ENCODE measurements around the gene MCIDAS. TPM values are rescaled to one million over a fixed set of nuclear protein-coding genes. Genes with fewer than 3 reads are reported as not detected.

Gene MCIDAS
- polyA plus RNA-seq, 1 of the 3 experiments (the other 2 are of a cell fraction), result not detected

DNA sequence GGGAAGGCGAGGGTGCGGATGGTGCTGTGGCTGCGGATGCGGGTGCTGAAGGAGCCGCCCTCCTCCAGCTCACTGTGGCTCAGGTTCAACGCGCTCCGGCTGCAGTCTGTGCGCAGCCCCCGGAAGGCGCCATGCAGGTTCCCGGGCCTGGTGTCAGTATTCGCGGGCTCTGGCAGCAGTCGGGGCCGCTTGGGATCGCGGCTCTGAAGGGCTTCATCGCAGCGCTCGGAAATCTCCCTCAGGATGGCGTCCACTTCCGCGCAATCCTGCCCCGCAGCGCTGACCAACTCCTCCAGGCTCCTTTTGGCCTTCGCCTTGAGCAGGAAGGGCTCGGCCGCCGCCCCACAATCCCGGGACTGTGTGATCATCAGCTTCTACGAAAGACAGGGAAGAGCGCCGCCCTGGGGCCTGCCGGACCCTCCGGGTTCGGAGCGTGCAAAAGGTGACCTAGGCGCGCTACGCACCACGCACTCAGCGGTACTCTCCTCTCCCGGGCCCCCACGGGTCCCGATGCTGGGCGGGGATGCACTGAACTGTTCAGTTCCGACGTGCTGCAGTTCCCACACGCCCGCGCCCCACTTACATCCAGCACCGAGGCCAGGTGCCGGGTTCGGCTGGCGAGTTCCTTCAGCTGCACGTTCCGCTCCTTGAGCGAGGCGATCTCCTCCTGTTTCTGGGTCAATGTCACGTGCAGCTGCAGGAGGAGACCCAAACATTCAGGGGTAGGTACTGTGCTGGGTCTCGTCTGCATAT, 6.5 kb downstream of the MCIDAS start:
- peak overlapping the region; percentile 35; the same call in 1 of the 2 replicates for H2AFZ ChIP-seq (ENCODE audit: low read depth)
- DNase-seq, result peak; percentile 56
- TF ChIP-seq YY1 (IDR thresholded peaks at IDR 0.05; ENCODE audit: low read depth) (no peak), RAD21 (IDR thresholded peaks at IDR 0.05; ENCODE audit: low read length) (no peak), RXRA (IDR thresholded peaks at IDR 0.05; ENCODE audit: borderline replicate concordance, low read depth) (no peak), FOXM1 (IDR thresholded peaks at IDR 0.05; ENCODE audit: low read depth) (no peak), ELF1 (IDR thresholded peaks at IDR 0.05) (no peak), MEF2A (IDR thresholded peaks at IDR 0.05; ENCODE audit: borderline replicate concordance, low read depth) (no peak), FOXJ3 (CRISPR knock-in tag; IDR thresholded peaks at IDR 0.05) (no peak), NRF1 (IDR thresholded peaks at IDR 0.05; ENCODE audit: low read depth, low read length) (no peak), CHD2 (IDR thresholded peaks at IDR 0.05; ENCODE audit: low read length, partially characterized antibody) (no peak)
- TF ChIP-seq, protein P1, sequence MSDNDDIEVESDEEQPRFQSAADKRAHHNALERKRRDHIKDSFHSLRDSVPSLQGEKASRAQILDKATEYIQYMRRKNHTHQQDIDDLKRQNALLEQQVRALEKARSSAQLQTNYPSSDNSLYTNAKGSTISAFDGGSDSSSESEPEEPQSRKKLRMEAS (IDR thresholded peaks at IDR 0.05; ENCODE audit: low read depth), result no peak
- TF ChIP-seq, protein P2, sequence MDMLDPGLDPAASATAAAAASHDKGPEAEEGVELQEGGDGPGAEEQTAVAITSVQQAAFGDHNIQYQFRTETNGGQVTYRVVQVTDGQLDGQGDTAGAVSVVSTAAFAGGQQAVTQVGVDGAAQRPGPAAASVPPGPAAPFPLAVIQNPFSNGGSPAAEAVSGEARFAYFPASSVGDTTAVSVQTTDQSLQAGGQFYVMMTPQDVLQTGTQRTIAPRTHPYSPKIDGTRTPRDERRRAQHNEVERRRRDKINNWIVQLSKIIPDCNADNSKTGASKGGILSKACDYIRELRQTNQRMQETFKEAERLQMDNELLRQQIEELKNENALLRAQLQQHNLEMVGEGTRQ (IDR thresholded peaks at IDR 0.05; ENCODE audit: borderline replicate concordance, low read depth, low read length), result no peak
- TF ChIP-seq, protein P3, sequence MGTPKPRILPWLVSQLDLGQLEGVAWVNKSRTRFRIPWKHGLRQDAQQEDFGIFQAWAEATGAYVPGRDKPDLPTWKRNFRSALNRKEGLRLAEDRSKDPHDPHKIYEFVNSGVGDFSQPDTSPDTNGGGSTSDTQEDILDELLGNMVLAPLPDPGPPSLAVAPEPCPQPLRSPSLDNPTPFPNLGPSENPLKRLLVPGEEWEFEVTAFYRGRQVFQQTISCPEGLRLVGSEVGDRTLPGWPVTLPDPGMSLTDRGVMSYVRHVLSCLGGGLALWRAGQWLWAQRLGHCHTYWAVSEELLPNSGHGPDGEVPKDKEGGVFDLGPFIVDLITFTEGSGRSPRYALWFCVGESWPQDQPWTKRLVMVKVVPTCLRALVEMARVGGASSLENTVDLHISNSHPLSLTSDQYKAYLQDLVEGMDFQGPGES (IDR thresholded peaks at IDR 0.05; ENCODE audit: low read depth, low read length), result no peak
- no peaks in the 10 kb centered on the region for H3K9me2 ChIP-seq
- no peaks in the 10 kb centered on the region for H3K9me3 ChIP-seq
- POLR2A ChIA-PET, result no interaction called here
- H3K4me1 ChIP-seq (ENCODE audit: control insufficient read depth in 1 of 2, insufficient read depth in 2 of 2, low read depth in 1 of 2, low read length in 1 of 2), result no peaks in the 10 kb centered on the region; a peak in 1 of 4 replicates
- H3F3A ChIP-seq (replicated peaks; ENCODE audit: insufficient read depth), result peaks cover 4% of the 10 kb centered on the region
- H3K4me3 ChIP-seq (ENCODE audit: low read depth in 2 of 2, low read length in 1 of 2), result peak overlapping the region in 1 of 2 experiments; percentile 26; a peak in 1 of 4 replicates
- CTCF ChIA-PET, result interaction anchor here (0.6 to 1.0 kb wide), 2 partner anchors 11 to 48 kb away, joined by 3 read pairs; no protein-coding TSS in a partner anchor
- peak overlapping the region; percentile 65; the same call in 1 of the 2 replicates for H3K4me2 ChIP-seq
- 16% methylated on average over 33 of the region's 62 CpGs for WGBS (ENCODE audit: low lambda C conversion rate)
- no peaks in the 10 kb centered on the region for H4K20me1 ChIP-seq (ENCODE audit: insufficient read depth)
- H3K27ac ChIP-seq (ENCODE audit: low read depth in 2 of 2, low read length in 1 of 2), result no peak overlapping the region
- H3K9ac ChIP-seq, result no peak overlapping the region
- no peaks in the 10 kb centered on the region for H3K79me2 ChIP-seq (ENCODE audit: insufficient read depth)
- H3K36me3 ChIP-seq (replicated peaks in 1 of 2; ENCODE audit: control insufficient read depth in 1 of 2, insufficient read depth in 2 of 2, low read length in 1 of 2), result no peaks in the 10 kb centered on the region
- peaks cover 85% of the 10 kb centered on the region for H3K27me3 ChIP-seq (ENCODE audit: insufficient read depth)

DNA sequence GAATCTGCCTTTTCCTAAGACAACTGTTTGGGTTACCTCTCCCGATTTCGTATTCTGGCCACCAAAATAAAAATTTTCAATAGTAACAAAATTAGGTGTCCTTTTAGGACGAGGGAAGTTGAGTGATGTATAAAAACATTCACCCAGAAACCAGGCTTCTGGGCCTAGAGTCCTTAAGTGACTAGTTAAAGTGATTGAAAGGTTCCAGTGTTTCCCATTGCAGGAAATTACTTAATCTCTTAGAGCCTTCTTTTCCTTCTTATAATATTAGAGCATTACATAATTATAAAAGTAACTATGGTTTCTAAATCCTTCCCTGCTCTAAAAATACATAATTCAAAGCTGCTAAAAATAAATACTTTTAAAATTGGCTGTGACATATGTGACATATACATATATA, 7.3 kb downstream of the MCIDAS start:
- Histone ChIP-seq H3K27ac (ENCODE audit: low read depth in 2 of 2, low read length in 1 of 2) (no peak overlapping the region), H3K36me3 (replicated peaks in 1 of 2; ENCODE audit: control insufficient read depth in 1 of 2, insufficient read depth in 2 of 2, low read length in 1 of 2) (no peaks in the 10 kb centered on the region), H3K9ac (no peak overlapping the region), H3F3A (replicated peaks; ENCODE audit: insufficient read depth) (peaks cover 4% of the 10 kb centered on the region), H4K20me1 (ENCODE audit: insufficient read depth) (no peaks in the 10 kb centered on the region), H3K4me2 (no peak overlapping the region), H2AFZ (ENCODE audit: low read depth) (0 out of 2 replicates have a peak overlapping the region, but pooled peaks have one; percentile 29), H3K4me3 (ENCODE audit: low read depth in 2 of 2, low read length in 1 of 2) (no peak overlapping the region), H3K9me2 (no peaks in the 10 kb centered on the region), H3K27me3 (ENCODE audit: insufficient read depth) (peaks cover 80% of the 10 kb centered on the region), H3K9me3 (no peaks in the 10 kb centered on the region), H3K79me2 (ENCODE audit: insufficient read depth) (no peaks in the 10 kb centered on the region), H3K4me1 (ENCODE audit: control insufficient read depth in 1 of 2, insufficient read depth in 2 of 2, low read depth in 1 of 2, low read length in 1 of 2) (no peaks in the 10 kb centered on the region; a peak in 1 of 4 replicates)
- WGBS (ENCODE audit: low lambda C conversion rate), result 48% methylated on average over 3 of the region's 3 CpGs
- ChIA-PET POLR2A (no interaction called here), CTCF (interaction anchor here (0.6 kb wide), 1 partner anchor 47 kb away, joined by 3 read pairs; no protein-coding TSS in a partner anchor)
- TF ChIP-seq CHD2 (IDR thresholded peaks at IDR 0.05; ENCODE audit: low read length, partially characterized antibody) (no peak), MEF2A (IDR thresholded peaks at IDR 0.05; ENCODE audit: borderline replicate concordance, low read depth) (no peak), JUND (IDR thresholded peaks at IDR 0.05) (no peak), YY1 (IDR thresholded peaks at IDR 0.05; ENCODE audit: low read depth) (no peak)
- TF ChIP-seq, protein P1 (IDR thresholded peaks at IDR 0.05; ENCODE audit: low read depth), result no peak
- no peak for DNase-seq
